Ovary (tissue), 9 donors: Measurements from ENCODE around the gene MEF2C. TPM values are rescaled to one million over a fixed set of nuclear protein-coding genes. Genes with fewer than 3 reads are reported as not detected.

Experiments used
- DNase-seq, 5 donors: peaks; one replicate each; pipeline ENCODE4 v3.0.0-alpha.2; 2019 to 2020
- H3K27ac ChIP-seq, 2 donors: fragments of 200-600 bp; one replicate each; pipeline versions ENCODE4 v1.5.1 to v1.8.0; 2019 to 2022
- H3K27me3 ChIP-seq: fragments of 200-600 bp; one replicate; pipeline ENCODE4 v1.8.0; 2022
- H3K36me3 ChIP-seq: fragments of 200-600 bp; sonication (generic); one replicate; pipeline ENCODE4 v1.5.1; 2019
- H3K4me1 ChIP-seq: one replicate; pipeline ENCODE4 v1.8.1; 2013; ENCODE audit warnings: mild to moderate bottlenecking, moderate library complexity; ENCODE audit not compliant: insufficient read depth
- H3K4me3 ChIP-seq: fragments of 200-600 bp; sonication (generic); one replicate; pipeline ENCODE4 v1.5.1; 2017
- H3K9me3 ChIP-seq, 2 donors: fragments of 200-600 bp in 1 of 2; sonication (generic) in 1 of 2; one replicate each; pipeline versions ENCODE4 v1.5.1 to v1.8.1; 2013 to 2019; ENCODE audit warnings: mild to moderate bottlenecking in 1 of 2, moderate library complexity in 1 of 2
- EP300 ChIP-seq: sonication (generic); formaldehyde crosslinking; IDR thresholded peaks from one replicate; pipeline ENCODE4 v1.6.1; 2017; ENCODE audit warnings: antibody characterized with exemption
- POLR2A ChIP-seq: fragments of 450-650 bp; IDR thresholded peaks from one replicate; pipeline ENCODE4 v1.6.1; 2017; ENCODE audit warnings: antibody characterized with exemption, mild to moderate bottlenecking, moderate library complexity
- WGBS, 3 donors: extraction: QIAGEN DNeasy Blood & Tissue Kit in 1 of 3; methylation state at CpG; one replicate each; pipeline versions ENCODE4 v1.1.5 to v1.1.7; 2013 to 2017; 5-methylcytosine and 5-hydroxymethylcytosine counted together
- intact Hi-C, 4 donors: fragments of 100-400 bp; cut with DNase I; formaldehyde crosslinking; loops; one replicate each; pipeline versions ENCODE4 v1.11.0 to v1.15.1; 2022 to 2023
- polyA plus RNA-seq, 2 donors: library from polyadenylated mRNA; stranded (reverse); fragments of 200-250 nt in 1 of 2; fragments of 350-450 nt in 1 of 2; fragmentation: Illumina TruSeq in 1 of 2; extraction: RNeasy Lipid Tissue Mini Kit (QIAGEN cat#74804) in 1 of 2; gene quantifications; one replicate each; pipeline ENCODE4 v1.2.3, GENCODE V29; 2013 to 2014
- total RNA-seq, 7 donors: library from RNA; depleted of rRNA in 2 of 7; stranded (reverse); fragments of >200 nt in 2 of 7; fragmentation: NEBNext Ultra II Directional in 3 of 7; extraction: Animal tissue kit (Norgen Biotek cat#: 25700) in 3 of 7; gene quantifications; one replicate each; pipeline versions ENCODE4 v1.1.0 to v1.2.4, GENCODE V29; 2016 to 2023
- TF ChIP-seq, protein P1 (sequence below), 3 donors: fragments of 450-650 bp in 2 of 3; fragments of 200-600 bp in 1 of 3; IDR thresholded peaks; one replicate each; pipeline versions ENCODE4 v1.5.1 to v1.8.0; 2016 to 2022; ENCODE audit warnings: antibody characterized with exemption in 3 of 3, mild to moderate bottlenecking in 1 of 3
- donor health status: DM: no; HTN: no; CAD: no; lungs with moderate emphysema.
- donor health status: DM: no; HTN: no; CAD: no.
- donor health status: Bipolar disorder and iron deficiency.
- donor health status: DM: yes; HTN: yes; CAD: no.
- donor health status: DM: no; HTN: no; CAD: no.
- donor health status: DM: yes; HTN: yes; CAD: no.

Gene MEF2C
- total and polyA plus RNA-seq, 9 donors = 27.2 to 91.4 (median 73.8) TPM

DNA sequence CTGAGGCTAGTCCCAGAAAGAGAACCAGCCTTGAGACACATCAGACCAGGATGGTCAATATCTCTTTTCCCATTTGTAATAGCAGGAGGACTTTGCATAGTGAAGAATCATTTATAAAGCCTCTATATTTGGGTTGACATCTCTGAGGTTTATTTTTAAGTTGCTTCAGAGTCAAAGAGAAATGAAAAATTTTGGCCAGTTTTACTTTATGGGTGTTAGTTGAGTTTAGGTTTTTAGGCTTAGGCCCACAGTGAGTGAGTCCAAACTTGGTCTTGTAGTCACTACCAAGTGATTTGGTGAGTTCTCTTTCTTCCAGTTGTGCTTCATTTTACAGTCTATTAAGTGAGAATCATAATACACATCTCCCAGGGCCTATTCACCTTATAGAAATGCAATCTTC, 5.3 kb upstream of the MEF2C start:
- no peak overlapping the region for H3K4me3 ChIP-seq
- peak overlapping the region in 1 of 2 donors; percentile 90 for H3K27ac ChIP-seq
- no peaks in the 10 kb centered on the region for H3K36me3 ChIP-seq
- no peak for TF ChIP-seq EP300
- intact Hi-C loops = loop anchor here in 3 of 4 donors (5.0 to 10.0 kb wide), 3 partner anchors 53 to 156 kb away; no protein-coding TSS in a partner anchor
- H3K27me3 ChIP-seq = no peaks in the 10 kb centered on the region
- H3K4me1 ChIP-seq = peaks cover 3% of the 10 kb centered on the region
- DNase-seq = no peak
- H3K9me3 ChIP-seq = no peaks in the 10 kb centered on the region

DNA sequence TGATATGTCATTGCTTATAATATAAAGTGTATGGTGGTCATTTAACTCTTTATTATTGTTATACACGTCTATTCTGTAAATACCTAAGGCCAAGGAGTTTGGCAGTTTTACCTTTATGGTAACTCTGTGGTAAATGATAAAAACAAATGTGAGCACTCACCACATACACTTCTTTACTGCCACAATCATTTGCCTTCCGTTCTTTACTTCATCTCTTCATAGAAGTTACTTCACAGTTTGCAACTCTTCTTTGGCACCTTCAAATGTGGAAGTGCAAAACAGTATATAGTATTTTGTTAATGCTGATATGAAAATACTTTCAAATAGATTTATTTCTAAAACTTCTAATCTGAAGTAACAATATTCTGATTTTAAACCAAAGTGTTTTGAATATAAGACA, 4.4 kb upstream of the MEF2C start:
- Histone ChIP-seq H3K4me1 (peaks cover 1% of the 10 kb centered on the region), H3K9me3 (no peaks in the 10 kb centered on the region), H3K27ac (peak overlapping the region in 1 of 2 donors; percentile 82), H3K36me3 (no peaks in the 10 kb centered on the region), H3K4me3 (no peak overlapping the region), H3K27me3 (no peaks in the 10 kb centered on the region)
- intact Hi-C loops = loop anchor here in 3 of 4 donors (5.0 to 10.0 kb wide), 3 partner anchors 53 to 155 kb away; no protein-coding TSS in a partner anchor
- TF ChIP-seq, protein P1, sequence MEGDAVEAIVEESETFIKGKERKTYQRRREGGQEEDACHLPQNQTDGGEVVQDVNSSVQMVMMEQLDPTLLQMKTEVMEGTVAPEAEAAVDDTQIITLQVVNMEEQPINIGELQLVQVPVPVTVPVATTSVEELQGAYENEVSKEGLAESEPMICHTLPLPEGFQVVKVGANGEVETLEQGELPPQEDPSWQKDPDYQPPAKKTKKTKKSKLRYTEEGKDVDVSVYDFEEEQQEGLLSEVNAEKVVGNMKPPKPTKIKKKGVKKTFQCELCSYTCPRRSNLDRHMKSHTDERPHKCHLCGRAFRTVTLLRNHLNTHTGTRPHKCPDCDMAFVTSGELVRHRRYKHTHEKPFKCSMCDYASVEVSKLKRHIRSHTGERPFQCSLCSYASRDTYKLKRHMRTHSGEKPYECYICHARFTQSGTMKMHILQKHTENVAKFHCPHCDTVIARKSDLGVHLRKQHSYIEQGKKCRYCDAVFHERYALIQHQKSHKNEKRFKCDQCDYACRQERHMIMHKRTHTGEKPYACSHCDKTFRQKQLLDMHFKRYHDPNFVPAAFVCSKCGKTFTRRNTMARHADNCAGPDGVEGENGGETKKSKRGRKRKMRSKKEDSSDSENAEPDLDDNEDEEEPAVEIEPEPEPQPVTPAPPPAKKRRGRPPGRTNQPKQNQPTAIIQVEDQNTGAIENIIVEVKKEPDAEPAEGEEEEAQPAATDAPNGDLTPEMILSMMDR (IDR thresholded peaks at IDR 0.05) = no peak
- TF ChIP-seq POLR2A = no peak
- no peak for TF ChIP-seq EP300
- DNase-seq = no peak
- 74 to 78% (median 75%) methylated on average over 2 of the region's 2 CpGs for WGBS, 3 donors

DNA sequence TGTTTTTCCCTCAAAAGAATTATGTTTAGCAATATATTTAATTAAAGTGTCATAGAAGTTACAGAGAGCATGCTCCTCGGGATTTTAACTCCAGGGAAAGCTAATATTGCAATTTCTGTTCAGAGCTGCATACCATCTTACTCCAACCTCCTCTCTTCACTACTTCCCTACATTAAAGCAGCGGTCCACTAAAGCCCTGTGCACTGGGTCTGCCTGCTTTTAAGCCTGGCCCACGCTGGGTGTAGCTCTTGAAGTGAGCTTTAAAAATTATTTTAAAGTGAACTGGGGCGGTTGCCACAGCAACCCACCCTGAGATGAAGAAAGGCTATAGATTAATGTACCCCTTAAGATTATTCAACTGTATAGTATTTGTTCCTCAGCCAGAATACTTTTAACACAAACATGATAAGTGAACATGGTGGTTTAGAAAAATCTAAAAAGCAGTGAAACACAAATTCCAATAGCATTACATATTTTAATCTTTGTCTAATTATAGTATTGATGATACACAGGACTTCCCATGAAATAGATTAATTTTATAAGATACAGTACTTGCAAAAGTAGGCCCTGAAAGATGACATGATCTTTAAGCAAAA, 3.9 kb upstream of the MEF2C start:
- intact Hi-C loops = loop anchor here in 3 of 4 donors (5.0 to 10.0 kb wide), 3 partner anchors 52 to 155 kb away; no protein-coding TSS in a partner anchor
- TF ChIP-seq POLR2A (no peak), EP300 (no peak)
- TF ChIP-seq, protein P1 (IDR thresholded peaks at IDR 0.05) = no peak
- Histone ChIP-seq H3K27ac (peak overlapping the region in 1 of 2 donors; percentile 82), H3K4me1 (peaks cover 1% of the 10 kb centered on the region), H3K27me3 (no peaks in the 10 kb centered on the region), H3K36me3 (no peaks in the 10 kb centered on the region), H3K4me3 (no peak overlapping the region), H3K9me3 (no peaks in the 10 kb centered on the region)
- DNase-seq = no peak
- 60 to 65% (median 62%) methylated on average over 4 of the region's 4 CpGs for WGBS, 3 donors

DNA sequence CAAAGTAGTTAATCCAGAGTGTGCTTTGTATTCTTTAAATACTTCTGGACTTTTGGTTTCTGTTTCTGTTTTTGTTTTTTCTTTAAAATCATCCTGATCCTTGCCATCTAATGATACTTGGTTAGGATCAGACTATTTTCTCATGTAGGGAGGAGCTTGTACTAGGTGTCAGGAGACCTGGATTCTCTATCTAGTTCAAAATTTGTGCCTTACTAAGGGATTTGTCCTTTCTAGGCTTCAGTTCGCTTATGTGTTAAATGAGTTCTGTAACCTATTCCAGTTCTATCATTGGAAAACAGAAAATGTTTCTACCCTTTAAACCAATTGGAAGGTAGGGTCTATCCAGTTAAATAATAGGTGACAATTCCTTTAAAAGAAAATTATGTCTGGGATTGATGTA, 3.3 kb upstream of the MEF2C start:
- TF ChIP-seq, protein P1 (IDR thresholded peaks at IDR 0.05) = no peak
- TF ChIP-seq EP300 (no peak), POLR2A (no peak)
- no peak for DNase-seq
- peak overlapping the region; percentile 25 for H3K4me3 ChIP-seq
- H3K36me3 ChIP-seq = no peaks in the 10 kb centered on the region
- intact Hi-C loops = loop anchor here in 3 of 4 donors (5.0 to 10.0 kb wide), 3 partner anchors 51 to 154 kb away; no protein-coding TSS in a partner anchor
- H3K9me3 ChIP-seq = no peaks in the 10 kb centered on the region
- no peaks in the 10 kb centered on the region for H3K27me3 ChIP-seq
- peaks cover 1% of the 10 kb centered on the region for H3K4me1 ChIP-seq
- WGBS, 3 donors = 21 to 33% (median 30%) methylated on average over 1 of the region's 1 CpG
- H3K27ac ChIP-seq = peak overlapping the region; percentile 5 to 82

DNA sequence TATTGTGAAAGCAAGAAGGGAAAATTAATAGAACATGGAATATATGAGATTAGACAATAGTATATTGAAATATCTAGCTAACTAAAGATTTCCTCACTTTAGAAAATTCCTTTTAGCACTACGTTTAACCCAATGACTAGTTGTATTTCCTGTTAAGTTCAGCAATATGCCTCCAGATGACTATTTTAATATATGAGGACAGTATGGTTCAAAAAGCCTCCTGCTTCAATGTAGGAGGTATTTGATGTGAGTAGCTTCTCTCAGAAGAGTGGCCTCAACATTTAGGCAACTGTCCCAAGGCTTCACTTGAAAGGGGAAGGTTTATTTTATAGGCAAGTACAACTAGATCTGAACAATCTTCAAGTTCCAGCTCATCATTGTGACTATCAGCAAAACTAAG, 2.0 kb upstream of the MEF2C start:
- WGBS, 3 donors = 5 to 12% (median 12%) methylated on average over 1 of the region's 1 CpG

More for the DNA sequence above, 2.0 kb upstream of the MEF2C start:
- H3K4me3 ChIP-seq = peak overlapping the region; percentile 48
- H3K4me1 ChIP-seq = peaks cover 1% of the 10 kb centered on the region
- H3K27me3 ChIP-seq = no peaks in the 10 kb centered on the region
- no peaks in the 10 kb centered on the region for H3K9me3 ChIP-seq
- no peak for TF ChIP-seq EP300
- TF ChIP-seq, protein P1 (IDR thresholded peaks at IDR 0.05) = no peak
- no peak for TF ChIP-seq POLR2A
- H3K36me3 ChIP-seq = no peaks in the 10 kb centered on the region
- peak overlapping the region; percentile 82 to 87 for H3K27ac ChIP-seq
- intact Hi-C loops = loop anchor here in 3 of 4 donors (5.0 to 10.0 kb wide), 3 partner anchors 50 to 153 kb away; no protein-coding TSS in a partner anchor
- DNase-seq = no peak
